Fibroblast of the aortic adventitia (primary cell): Measurements from ENCODE around the gene SDK2. TPM values are rescaled to one million over a fixed set of nuclear protein-coding genes. Genes with fewer than 3 reads are reported as not detected.

ENCODE experiments used
- DNase-seq: peaks from one replicate; pipeline ENCODE4 v3.0.0-alpha.2; 2010; ENCODE audit warnings: low read depth
- H3K4me3 ChIP-seq: 2 replicates; pipeline ENCODE4 v1.5.1; 2011; ENCODE audit warnings: low read depth, mild to moderate bottlenecking, control low read depth, low read length, moderate library complexity
- total RNA-seq: library from RNA; depleted of rRNA; stranded (reverse); fragments of >200 nt; gene quantifications from 2 replicates; pipeline ENCODE4 v1.2.3, GENCODE V29; 2012; ENCODE audit warnings: low replicate concordance
- TF ChIP-seq, protein P1 (sequence below): IDR thresholded peaks from 2 replicates; pipeline ENCODE4 v1.5.1; 2011; ENCODE audit warnings: mild to moderate bottlenecking, low read length, control low read depth, inconsistent platforms; ENCODE audit not compliant: insufficient read depth

SDK2 gene
- total RNA-seq, 1 donor, result not detected

DNA sequence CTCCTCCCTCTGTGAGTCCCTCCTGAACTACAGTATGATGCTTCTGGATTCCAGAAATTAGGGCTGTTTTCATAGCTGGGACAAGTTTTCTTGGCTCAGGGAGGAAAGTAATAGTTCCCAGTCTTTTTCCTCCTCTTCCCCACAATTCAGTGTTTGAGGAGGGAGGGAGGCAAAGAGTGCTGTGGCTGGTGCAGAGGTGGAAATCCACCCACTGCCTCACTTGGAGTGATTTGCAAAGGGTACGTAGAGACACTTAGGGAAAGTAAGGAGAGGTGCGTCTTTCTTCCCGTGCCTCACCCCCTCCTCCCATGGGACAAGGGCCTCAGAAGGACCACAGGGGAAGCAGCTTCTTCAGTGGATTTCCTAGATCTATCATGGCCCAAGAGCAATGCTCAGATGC, 21.9 kb downstream of the SDK2 start:
- no peak overlapping the region for H3K4me3 ChIP-seq
- DNase-seq, result no peak
- TF ChIP-seq, protein P1, sequence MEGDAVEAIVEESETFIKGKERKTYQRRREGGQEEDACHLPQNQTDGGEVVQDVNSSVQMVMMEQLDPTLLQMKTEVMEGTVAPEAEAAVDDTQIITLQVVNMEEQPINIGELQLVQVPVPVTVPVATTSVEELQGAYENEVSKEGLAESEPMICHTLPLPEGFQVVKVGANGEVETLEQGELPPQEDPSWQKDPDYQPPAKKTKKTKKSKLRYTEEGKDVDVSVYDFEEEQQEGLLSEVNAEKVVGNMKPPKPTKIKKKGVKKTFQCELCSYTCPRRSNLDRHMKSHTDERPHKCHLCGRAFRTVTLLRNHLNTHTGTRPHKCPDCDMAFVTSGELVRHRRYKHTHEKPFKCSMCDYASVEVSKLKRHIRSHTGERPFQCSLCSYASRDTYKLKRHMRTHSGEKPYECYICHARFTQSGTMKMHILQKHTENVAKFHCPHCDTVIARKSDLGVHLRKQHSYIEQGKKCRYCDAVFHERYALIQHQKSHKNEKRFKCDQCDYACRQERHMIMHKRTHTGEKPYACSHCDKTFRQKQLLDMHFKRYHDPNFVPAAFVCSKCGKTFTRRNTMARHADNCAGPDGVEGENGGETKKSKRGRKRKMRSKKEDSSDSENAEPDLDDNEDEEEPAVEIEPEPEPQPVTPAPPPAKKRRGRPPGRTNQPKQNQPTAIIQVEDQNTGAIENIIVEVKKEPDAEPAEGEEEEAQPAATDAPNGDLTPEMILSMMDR, result no peak

DNA sequence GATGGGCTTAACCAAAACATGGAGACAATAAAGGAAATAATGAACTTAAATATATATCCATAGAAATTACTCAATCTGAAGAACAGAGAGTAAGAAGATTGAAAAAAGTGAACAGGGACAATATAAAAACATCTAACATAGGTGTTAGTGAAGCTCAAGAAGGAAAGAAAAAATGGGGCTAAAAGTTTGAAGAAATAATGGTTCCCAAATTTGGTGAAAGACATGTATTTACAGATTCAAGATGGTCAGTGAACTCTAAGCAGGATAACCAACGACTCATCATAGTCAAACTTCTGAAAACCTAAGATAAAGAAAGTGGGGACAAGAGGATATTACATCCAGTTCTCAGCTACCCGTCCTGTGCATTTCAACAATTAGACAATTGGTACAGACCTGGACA, 22.6 kb downstream of the SDK2 start:
- DNase-seq, result no peak
- H3K4me3 ChIP-seq, result no peak overlapping the region
- TF ChIP-seq, protein P1, result no peak

DNA sequence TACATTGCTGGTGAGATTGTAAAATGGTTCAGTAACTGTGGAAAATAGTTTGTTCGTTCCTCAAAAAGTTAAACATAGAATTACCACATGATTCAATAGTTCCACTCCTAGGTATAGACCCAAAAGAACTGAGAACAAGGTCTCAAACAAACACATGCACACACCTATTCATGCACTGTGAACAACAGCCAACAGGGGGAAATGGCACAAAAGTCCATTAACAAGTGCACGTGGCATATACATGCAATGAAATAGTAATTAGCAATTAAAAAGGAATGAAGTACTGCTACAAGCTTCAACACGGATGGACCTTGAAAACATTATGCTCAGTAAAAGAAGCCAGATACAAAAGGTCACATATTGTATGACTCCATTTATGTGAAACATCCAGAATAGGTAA, 23.8 kb downstream of the SDK2 start:
- DNase-seq, result no peak
- TF ChIP-seq, protein P1, result no peak
- H3K4me3 ChIP-seq, result no peak overlapping the region

DNA sequence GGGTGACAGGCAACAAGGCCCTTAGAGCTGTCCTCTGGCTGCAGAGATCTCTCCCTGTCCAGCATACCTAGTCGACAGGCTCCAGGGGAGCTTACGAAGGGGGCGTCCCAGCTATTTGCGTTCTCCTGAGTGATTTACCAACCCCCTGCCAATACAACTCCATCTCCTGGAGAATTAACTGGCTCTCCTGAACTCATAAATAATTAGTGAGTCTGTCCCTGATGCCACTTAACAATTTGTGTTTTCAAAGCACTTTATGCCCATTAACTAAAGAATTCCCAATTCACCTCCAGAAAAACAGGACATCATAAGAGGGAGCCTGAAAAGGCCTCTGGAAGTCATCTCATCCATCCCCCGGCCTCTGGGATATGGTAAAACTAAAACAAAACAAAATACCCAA, 26.7 kb downstream of the SDK2 start:
- no peak overlapping the region for H3K4me3 ChIP-seq
- TF ChIP-seq, protein P1, result no peak
- no peak for DNase-seq

DNA sequence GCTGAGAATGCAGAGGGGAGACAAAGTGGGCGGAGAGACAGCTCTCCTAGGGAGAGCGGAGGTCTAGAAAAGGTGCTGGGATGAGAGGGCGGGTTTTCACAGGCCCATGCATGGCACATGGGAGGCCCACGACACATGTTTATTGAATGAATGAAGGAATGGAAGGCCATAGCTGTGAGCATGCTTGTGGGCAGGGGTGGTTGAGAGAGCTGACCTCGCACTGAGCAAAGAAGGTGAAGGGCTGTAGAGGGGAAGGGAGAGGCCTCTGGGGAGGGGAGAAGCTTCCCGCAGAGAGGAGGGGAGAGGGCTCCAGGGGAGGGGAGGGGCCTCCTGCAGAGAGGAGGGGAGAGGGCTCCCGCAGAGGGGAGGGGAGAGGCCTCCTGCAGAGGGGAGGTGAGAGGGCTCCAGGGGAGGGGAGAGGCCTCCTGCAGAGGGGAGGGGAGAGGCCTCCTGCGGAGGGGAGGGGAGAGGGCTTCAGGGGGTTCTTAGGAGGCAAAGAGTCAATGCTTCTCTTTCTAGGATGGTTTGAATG, 27.3 kb downstream of the SDK2 start:
- TF ChIP-seq, protein P1, result no peak
- no peak overlapping the region for H3K4me3 ChIP-seq
- no peak for DNase-seq

DNA sequence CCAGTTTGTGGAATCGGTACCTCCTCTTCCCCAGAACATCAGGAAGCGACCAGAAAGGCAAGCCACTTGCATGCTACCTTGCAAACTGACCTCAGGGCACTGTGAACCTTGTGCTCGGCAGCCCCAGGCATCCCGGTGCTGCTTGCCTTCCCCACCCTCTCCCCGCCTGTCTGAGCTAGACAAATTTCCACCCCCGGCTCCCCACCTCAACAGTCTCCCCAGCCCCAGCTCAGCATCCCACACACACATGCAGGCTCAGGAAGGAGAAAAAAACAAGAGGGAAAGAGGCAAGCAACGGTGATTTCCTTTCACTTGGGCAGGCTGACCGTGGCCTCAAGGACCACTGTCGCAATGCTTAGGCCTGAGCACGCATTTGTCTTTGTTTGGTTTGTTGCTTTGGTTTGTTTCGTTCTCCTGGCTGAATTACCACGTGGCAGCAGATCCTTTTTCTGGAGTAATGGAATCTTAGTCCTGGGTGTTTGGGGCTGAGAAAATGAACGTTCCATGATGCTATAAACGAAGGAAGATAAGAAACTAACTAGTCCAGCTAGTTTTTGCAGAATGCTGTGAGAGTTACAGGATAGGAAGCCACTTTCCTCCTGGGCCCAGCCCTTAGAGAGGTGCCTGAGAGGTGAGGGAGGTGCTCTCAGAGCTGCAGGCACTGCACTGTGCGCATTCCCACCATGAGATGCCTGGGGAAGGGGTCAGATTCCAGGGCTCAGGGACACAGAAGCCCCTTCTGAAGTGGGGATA, 27.9 kb downstream of the SDK2 start:
- DNase-seq, result no peak
- TF ChIP-seq, protein P1, result no peak
- H3K4me3 ChIP-seq, result no peak overlapping the region
